NT2/D1 (cell line): ENCODE results near the gene THOC5.

ENCODE experiments used
- YY1 ChIP-seq: IDR thresholded peaks from 2 replicates; pipeline ENCODE4 v1.6.1; 2011; ENCODE audit not compliant: insufficient read length, insufficient read depth
- ZNF274 ChIP-seq: IDR thresholded peaks from 2 replicates; pipeline ENCODE4 v1.6.1; 2011; ENCODE audit warnings: mild to moderate bottlenecking, low read depth, low read length

DNA sequence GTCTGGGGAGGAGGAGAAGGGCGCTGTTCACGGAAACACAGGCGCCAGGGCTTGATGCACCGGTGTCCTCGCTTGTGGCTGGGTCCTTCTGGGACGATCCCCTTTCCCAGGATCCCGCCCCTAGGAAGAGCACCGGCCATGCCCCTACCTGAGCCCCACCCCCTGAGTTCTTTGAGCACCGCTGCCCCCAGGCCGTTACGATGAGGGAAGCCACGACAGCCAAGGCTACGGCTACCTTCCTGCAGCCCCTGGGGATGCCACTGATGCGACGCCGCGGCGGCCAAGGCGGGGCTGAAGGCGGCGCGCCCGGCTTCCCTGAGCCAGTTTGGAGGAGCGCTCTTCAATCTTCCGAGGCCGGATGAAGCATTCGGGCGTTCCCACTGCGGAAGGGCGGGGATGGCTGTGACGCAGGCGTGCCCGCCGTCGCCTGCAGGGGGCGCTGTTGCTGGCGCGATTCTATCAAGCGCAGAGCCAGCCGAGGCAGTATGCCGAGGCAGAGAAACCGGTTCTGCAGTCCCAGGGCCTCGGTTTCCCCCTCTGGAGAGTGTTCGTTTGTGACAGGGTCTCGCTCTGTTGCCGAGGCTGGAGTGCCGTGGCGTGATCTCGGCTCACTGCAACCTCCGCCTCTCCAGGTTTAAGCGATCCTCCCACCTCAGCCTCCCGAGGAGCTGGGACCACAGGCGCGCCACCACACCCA is 83.2 kb downstream of the THOC5 start:
- TF ChIP-seq YY1 (no peak), ZNF274 (no peak)
